Epithelial cell of esophagus (primary cell): ENCODE results near the gene MRPL46.
"Not testable (repeated sequence)": the region's sequence is repeated elsewhere in the genome, so short reads cannot be mapped to it uniquely, and the experiment has no call there.

Source experiments
- DNase-seq: peaks from one replicate; pipeline ENCODE4 v3.0.0; 2010; ENCODE audit warnings: low read depth
- H3K4me3 ChIP-seq: 2 replicates; pipeline ENCODE4 v1.5.1; 2011; ENCODE audit warnings: mild to moderate bottlenecking, low read length, control low read depth
- CTCF ChIP-seq: IDR thresholded peaks from 2 replicates; pipeline ENCODE4 v1.5.1; 2011; ENCODE audit warnings: low read depth, mild to moderate bottlenecking, low read length, control low read depth, inconsistent platforms; ENCODE audit not compliant: insufficient read depth; ENCODE audit errors: missing control alignments

MRPL46 gene

GRCh38 chr15:88448991-88449461 is 18.2 kb downstream of the MRPL46 start:
- no peak for TF ChIP-seq CTCF
- no peak overlapping the region for H3K4me3 ChIP-seq
- no peak for DNase-seq

GRCh38 chr15:88447741-88448140 is 19.4 kb downstream of the MRPL46 start:
- TF ChIP-seq CTCF = no peak
- H3K4me3 ChIP-seq = no peak overlapping the region
- DNase-seq = no peak

GRCh38 chr15:88447206-88447605 is 20.0 kb downstream of the MRPL46 start:
- H3K4me3 ChIP-seq = no peak overlapping the region
- no peak for DNase-seq
- no peak for TF ChIP-seq CTCF

- DNase-seq = no peak
- no peak overlapping the region for H3K4me3 ChIP-seq
- TF ChIP-seq CTCF = no peak
These were observed 26.0 kb downstream of the MRPL46 start for GRCh38 chr15:88441076-88441730.

- no peak for TF ChIP-seq CTCF
- no peak overlapping the region for H3K4me3 ChIP-seq
- DNase-seq = peak; percentile 82
These were observed 27.2 kb downstream of the MRPL46 start for GRCh38 chr15:88440021-88440420.

GRCh38 chr15:88438181-88438580 is 29.0 kb downstream of the MRPL46 start:
- TF ChIP-seq CTCF = no peak
- no peak for DNase-seq
- H3K4me3 ChIP-seq = no peak overlapping the region

- DNase-seq = not testable (repeated sequence)
These were observed 33.1 kb downstream of the MRPL46 start for GRCh38 chr15:88434106-88434505.

More at GRCh38 chr15:88434106-88434505, 33.1 kb downstream of the MRPL46 start:
- not testable (repeated sequence) for H3K4me3 ChIP-seq
